Endothelial cell of umbilical vein (primary cell): Measurements from ENCODE around the gene ANKRD31. TPM values are rescaled to one million over a fixed set of nuclear protein-coding genes. Genes with fewer than 3 reads are reported as not detected.

ENCODE experiments used
- BruUV-seq: library from RNA; stranded (reverse); fragments of 400-500 nt; replicated peaks from 2 replicates; lab custom pipeline; 2021; lab: Mats Ljungman, UMichigan
- CTCF ChIA-PET: fragments of 300-600, 350-600 bp; sonication (Branson Sonifier 250); formaldehyde crosslinking; loops from one replicate; lab custom pipeline; 2021; ENCODE audit warnings: antibody characterized with exemption, inconsistent platforms; lab: Charles Lee
- POLR2A ChIA-PET: fragments of 300-600, 350-600 bp; sonication (Branson Sonifier 250); formaldehyde crosslinking; loops from one replicate; lab custom pipeline; 2021; ENCODE audit warnings: antibody characterized with exemption, inconsistent platforms; lab: Charles Lee
- DNase-seq: peaks from one replicate; pipeline ENCODE4 v3.0.0-alpha.2; 2011; ENCODE audit warnings: low read depth, low spot score
- FAIRE-seq: peaks from 2 replicates; lab custom pipeline; 2011; peaks lifted over from hg19 to GRCh38; lab: Jason Lieb, UNC
- H2AFZ ChIP-seq: 2 replicates; pipeline ENCODE4 v1.6.0; 2012; ENCODE audit warnings: low read depth, low read length, control low read depth, inconsistent platforms
- H3K27ac ChIP-seq: 2 replicates; pipeline ENCODE4 v1.5.1; 2011; ENCODE audit warnings: low read depth, mild to moderate bottlenecking, control low read depth, low read length, moderate library complexity; ENCODE audit not compliant: insufficient read depth
- H3K27me3 ChIP-seq, 2 experiments: 2 replicates each; pipeline versions ENCODE4 v1.6.0 to v1.6.1; 2011; ENCODE audit warnings: low read length in 2 of 2, mixed read lengths in 1 of 2; ENCODE audit not compliant: control insufficient read depth in 2 of 2, insufficient read depth in 2 of 2
- H3K36me3 ChIP-seq, 2 experiments: 2 replicates in 1 of 2; 3 replicates in 1 of 2; pipeline ENCODE4 v1.5.1; 2011; ENCODE audit warnings: low read length in 2 of 2, mild to moderate bottlenecking in 1 of 2, moderate library complexity in 1 of 2; ENCODE audit not compliant: control insufficient read depth in 2 of 2, insufficient read depth in 2 of 2; ENCODE audit errors: extremely low read depth in 1 of 2
- H3K4me1 ChIP-seq: 3 replicates; pipeline ENCODE4 v1.5.1; 2011; ENCODE audit warnings: mild to moderate bottlenecking, low read length; ENCODE audit not compliant: control insufficient read depth, insufficient read depth; ENCODE audit errors: extremely low read depth
- H3K4me2 ChIP-seq: 2 replicates; pipeline ENCODE4 v1.6.1; 2011; ENCODE audit warnings: low read length, control low read depth, mixed read lengths; ENCODE audit not compliant: insufficient read depth
- H3K4me3 ChIP-seq, 3 experiments: fragments of 200-600 bp in 1 of 3; sonication (generic), shearing (Covaris generic) in 1 of 3; replicated peaks in 1 of 3; 2 replicates each; pipeline ENCODE4 v1.5.1; 2011 to 2016; ENCODE audit warnings: control low read depth in 3 of 3, low read length in 3 of 3, mild to moderate bottlenecking in 2 of 3, inconsistent platforms in 1 of 3, low read depth in 1 of 3, moderate library complexity in 1 of 3; ENCODE audit not compliant: insufficient read depth in 1 of 3
- H3K79me2 ChIP-seq: 2 replicates; pipeline ENCODE4 v1.6.0; 2012; ENCODE audit warnings: low read length, inconsistent platforms; ENCODE audit not compliant: control insufficient read depth, insufficient read depth
- H3K9ac ChIP-seq: replicated peaks from 2 replicates; pipeline ENCODE3; 2011; ENCODE audit warnings: low read length, control low read depth; ENCODE audit not compliant: insufficient read depth; ENCODE audit errors: extremely low read depth
- H3K9me1 ChIP-seq: replicated peaks from 3 replicates; pipeline ENCODE4 v1.6.0; 2011; ENCODE audit warnings: mild to moderate bottlenecking, low read length; ENCODE audit not compliant: control insufficient read depth, insufficient read depth; ENCODE audit errors: extremely low read depth
- H3K9me3 ChIP-seq: replicated peaks from 2 replicates; pipeline ENCODE4 v1.5.1; 2012; ENCODE audit warnings: low read length, inconsistent platforms; ENCODE audit not compliant: control insufficient read depth, insufficient read depth
- H4K20me1 ChIP-seq: replicated peaks from 2 replicates; pipeline ENCODE3; 2011; ENCODE audit warnings: mild to moderate bottlenecking, low read length; ENCODE audit not compliant: control insufficient read depth, insufficient read depth; ENCODE audit errors: extremely low read depth
- EZH2 ChIP-seq: IDR thresholded peaks from 2 replicates; pipeline ENCODE4 v1.6.1; 2012; ENCODE audit warnings: borderline replicate concordance, low read depth, mild to moderate bottlenecking, moderate library complexity, low read length, inconsistent platforms; ENCODE audit not compliant: severe bottlenecking
- FOS ChIP-seq: IDR thresholded peaks from 2 replicates; pipeline ENCODE4 v1.6.1; 2011; ENCODE audit warnings: mild to moderate bottlenecking, low read length, moderate library complexity, borderline replicate concordance; ENCODE audit not compliant: insufficient read depth
- GATA2 ChIP-seq: IDR thresholded peaks from 2 replicates; pipeline ENCODE4 v1.7.0; 2011; ENCODE audit warnings: low read depth, mild to moderate bottlenecking, moderate library complexity, mixed read lengths, low read length; ENCODE audit not compliant: insufficient read length, insufficient read depth
- JUN ChIP-seq: IDR thresholded peaks from 2 replicates; pipeline ENCODE4 v1.6.1; 2011; ENCODE audit warnings: borderline replicate concordance, low read depth; ENCODE audit not compliant: insufficient read length, insufficient read depth
- MYC ChIP-seq: IDR thresholded peaks from one replicate; pipeline ENCODE4 v1.6.1; 2011; ENCODE audit warnings: mild to moderate bottlenecking, low read depth, low read length
- POLR2A ChIP-seq: IDR thresholded peaks from 2 replicates; pipeline ENCODE4 v1.6.1; 2012; ENCODE audit warnings: low read depth, mild to moderate bottlenecking, control low read depth, low read length
- POLR2AphosphoS5 ChIP-seq: IDR thresholded peaks from 2 replicates; pipeline ENCODE4 v1.6.1; 2012; ENCODE audit warnings: low read depth, mild to moderate bottlenecking, control low read depth, low read length, moderate library complexity; ENCODE audit not compliant: insufficient read depth
- dilution Hi-C: fragments of 300-500 bp; cut with MboI; formaldehyde crosslinking; loops from one replicate; pipeline ENCODE4 v1.15.0; 2019; ENCODE audit warnings: low sequenced_read_pairs; ENCODE audit not compliant: extremely low pct_ligation_motif_present
- intact Hi-C: fragments of 100-400 bp; cut with micrococcal nuclease; formaldehyde crosslinking; loops from one replicate; pipeline ENCODE4 v1.10.0; 2022
- polyA plus RNA-seq, 4 experiments: library from polyadenylated mRNA; depleted of rRNA in 3 of 4; stranded (reverse) in 3 of 4; unstranded in 1 of 4; fragments of >200 nt; gene quantifications; 2 replicates each; pipeline versions ENCODE4 v1.2.1 to v1.2.3, GENCODE V29; 2011 to 2012; ENCODE audit warnings: missing spikeins in 1 of 4
- total RNA-seq: library from RNA; stranded (reverse); gene quantifications from 2 replicates; pipeline ENCODE4 v1.2.3, GENCODE V29; 2021
- TF ChIP-seq, protein P1 (sequence below): IDR thresholded peaks from 2 replicates; pipeline ENCODE4 v1.6.1; 2011; ENCODE audit not compliant: insufficient read depth, insufficient read length
- TF ChIP-seq, protein P2 (sequence below), 2 donors: IDR thresholded peaks; 1 replicate in 1 of 2; 2 replicates in 1 of 2; pipeline ENCODE4 v1.5.1; 2011; ENCODE audit warnings: low read length in 2 of 2, mild to moderate bottlenecking in 2 of 2, moderate library complexity in 2 of 2, control low read depth in 1 of 2, inconsistent platforms in 1 of 2, low read depth in 1 of 2; ENCODE audit not compliant: insufficient read depth in 1 of 2; ENCODE audit errors: extremely low read depth in 1 of 2

Gene ANKRD31
- total and polyA plus RNA-seq, 2 donors (not counting 3 experiments of a cell fraction or from before 2014, with no cell fraction given): not detected

DNA sequence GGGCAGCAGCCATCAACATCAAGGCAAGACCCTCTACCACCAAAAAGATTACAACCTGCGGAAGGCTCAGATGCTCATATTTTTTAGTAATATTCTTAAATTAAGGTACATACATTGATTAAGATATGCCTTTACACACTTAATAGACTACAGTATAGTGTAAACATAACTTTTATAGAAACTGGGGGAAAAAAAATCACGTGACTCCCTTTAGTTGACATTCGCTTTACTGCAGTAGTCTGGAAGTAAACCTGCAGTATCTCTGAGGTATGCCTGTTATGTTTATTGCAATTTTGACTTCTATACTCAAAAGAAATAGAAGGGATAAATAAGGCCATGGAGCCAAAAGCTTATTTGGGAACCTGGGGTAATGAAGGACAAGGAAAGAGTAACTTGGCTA lies 169.2 kb downstream of the ANKRD31 start:
- H2AFZ ChIP-seq: no peak overlapping the region
- no peaks in the 10 kb centered on the region for H3K9me1 ChIP-seq
- intact Hi-C loops (no loop called here), dilution Hi-C loops (no loop called here)
- TF ChIP-seq MYC (no peak), GATA2 (no peak), EZH2 (no peak), JUN (no peak), POLR2A (no peak), POLR2AphosphoS5 (no peak), FOS (no peak)
- TF ChIP-seq, protein P1, sequence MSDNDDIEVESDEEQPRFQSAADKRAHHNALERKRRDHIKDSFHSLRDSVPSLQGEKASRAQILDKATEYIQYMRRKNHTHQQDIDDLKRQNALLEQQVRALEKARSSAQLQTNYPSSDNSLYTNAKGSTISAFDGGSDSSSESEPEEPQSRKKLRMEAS: no peak
- TF ChIP-seq, protein P2, sequence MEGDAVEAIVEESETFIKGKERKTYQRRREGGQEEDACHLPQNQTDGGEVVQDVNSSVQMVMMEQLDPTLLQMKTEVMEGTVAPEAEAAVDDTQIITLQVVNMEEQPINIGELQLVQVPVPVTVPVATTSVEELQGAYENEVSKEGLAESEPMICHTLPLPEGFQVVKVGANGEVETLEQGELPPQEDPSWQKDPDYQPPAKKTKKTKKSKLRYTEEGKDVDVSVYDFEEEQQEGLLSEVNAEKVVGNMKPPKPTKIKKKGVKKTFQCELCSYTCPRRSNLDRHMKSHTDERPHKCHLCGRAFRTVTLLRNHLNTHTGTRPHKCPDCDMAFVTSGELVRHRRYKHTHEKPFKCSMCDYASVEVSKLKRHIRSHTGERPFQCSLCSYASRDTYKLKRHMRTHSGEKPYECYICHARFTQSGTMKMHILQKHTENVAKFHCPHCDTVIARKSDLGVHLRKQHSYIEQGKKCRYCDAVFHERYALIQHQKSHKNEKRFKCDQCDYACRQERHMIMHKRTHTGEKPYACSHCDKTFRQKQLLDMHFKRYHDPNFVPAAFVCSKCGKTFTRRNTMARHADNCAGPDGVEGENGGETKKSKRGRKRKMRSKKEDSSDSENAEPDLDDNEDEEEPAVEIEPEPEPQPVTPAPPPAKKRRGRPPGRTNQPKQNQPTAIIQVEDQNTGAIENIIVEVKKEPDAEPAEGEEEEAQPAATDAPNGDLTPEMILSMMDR (IDR thresholded peaks at IDR 0.05; ENCODE audit: extremely low read depth in 1 of 2, insufficient read depth in 1 of 2, low read depth in 1 of 2, low read length in 2 of 2): no peak
- H3K4me2 ChIP-seq: no peak overlapping the region
- CTCF ChIA-PET: no interaction called here
- no peak overlapping the region for H3K27ac ChIP-seq
- H3K4me1 ChIP-seq: no peaks in the 10 kb centered on the region
- no peak for FAIRE-seq
- no peak overlapping the region for H3K4me3 ChIP-seq
- H3K9me3 ChIP-seq: no peaks in the 10 kb centered on the region
- H3K36me3 ChIP-seq: no peaks in the 10 kb centered on the region
- no peaks in the 10 kb centered on the region for H4K20me1 ChIP-seq
- POLR2A ChIA-PET: no interaction called here
- H3K9ac ChIP-seq: no peak overlapping the region
- no peaks in the 10 kb centered on the region for H3K79me2 ChIP-seq
- BruUV-seq: no TSS peak
- DNase-seq: no peak
- no peaks in the 10 kb centered on the region for H3K27me3 ChIP-seq
